Frontal cortex (tissue), 4 donors: ENCODE data around the gene BLTP2. TPM values are rescaled to one million over a fixed set of nuclear protein-coding genes. Genes with fewer than 3 reads are reported as not detected.
"Not testable (repeated sequence)": the region's sequence is repeated elsewhere in the genome, so short reads cannot be mapped to it uniquely, and the experiment has no call there.

Experiments
- DNase-seq, 2 donors: peaks; one replicate each; pipeline ENCODE4 v3.0.0; 2012; ENCODE audit warnings: low spot score in 2 of 2
- FAIRE-seq: peaks from 2 replicates; lab custom pipeline; 2012; peaks lifted over from hg19 to GRCh38; lab: Jason Lieb, UNC
- total RNA-seq: library from RNA; depleted of rRNA; stranded (reverse); fragments of >200 nt; gene quantifications from one replicate; pipeline ENCODE4 v1.2.3, GENCODE V29; 2014
- donor health status: control.
- donor health status: control.
- donor health status: control.

BLTP2 gene
- 81.9 TPM for total RNA-seq

GRCh38 chr17:28644787-28645575 is at the start of gene BLTP2:
Gene BLTP2, minus strand, starts transcription at chr17:28645158. Its CDS starts 102 bp downstream, at chr17:28645056.
- DNase-seq (peak; percentile 99), FAIRE-seq (no peak)

DNA sequence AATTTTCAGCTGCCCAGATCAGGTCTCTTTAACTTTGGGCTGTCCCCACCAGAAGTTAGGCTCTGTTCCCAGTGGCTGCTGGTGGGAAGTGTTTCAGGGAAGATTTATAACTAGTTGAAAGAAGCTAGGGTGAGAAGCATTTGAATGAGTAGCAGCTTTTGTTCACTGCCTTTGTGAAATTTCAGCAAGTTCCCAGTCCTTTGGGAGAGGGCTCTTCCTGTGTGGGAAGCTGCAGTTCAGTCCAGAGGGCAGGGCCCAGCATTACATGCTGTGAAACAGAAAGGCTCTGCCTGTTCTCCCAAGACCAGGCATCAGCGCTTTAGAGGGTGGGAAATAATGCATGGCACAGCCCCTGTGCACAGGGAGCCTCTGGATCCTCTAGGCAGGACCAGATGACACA is 48.9 kb upstream of the BLTP2 start:
- FAIRE-seq, result no peak

GRCh38 chr17:28689011-28689410 is 44.1 kb upstream of the BLTP2 start:
- DNase-seq (no peak), FAIRE-seq (no peak)

More for the DNA sequence above, 48.9 kb upstream of the BLTP2 start:
- no peak for DNase-seq

- no peak for DNase-seq
Observed at GRCh38 chr17:28688481-28688880, 43.5 kb upstream of the BLTP2 start.

DNA sequence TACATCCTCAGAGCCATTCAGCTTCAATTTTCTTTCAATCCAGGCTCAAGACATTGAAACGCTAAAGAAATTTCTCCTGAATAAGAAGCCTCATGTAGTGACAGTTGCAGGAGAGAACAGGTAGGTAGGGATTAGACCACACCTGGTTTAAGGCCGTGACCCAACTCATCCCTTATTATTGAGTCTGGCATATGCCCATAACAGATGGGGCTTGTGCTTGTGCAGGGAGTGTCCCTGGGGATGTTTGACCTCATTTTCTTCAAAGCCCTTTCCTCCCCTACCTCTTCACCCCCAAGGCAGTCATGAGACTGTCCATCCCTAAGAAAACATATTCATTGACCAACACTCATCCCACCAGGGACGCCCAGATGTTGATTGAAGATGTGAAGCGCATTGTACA is 41.3 kb upstream of the BLTP2 start:
- FAIRE-seq (no peak), DNase-seq (no peak)

More at GRCh38 chr17:28688481-28688880, 43.5 kb upstream of the BLTP2 start:
- no peak for FAIRE-seq

- FAIRE-seq, result no peak
- DNase-seq, result no peak
Observed at GRCh38 chr17:28685366-28685765, 40.4 kb upstream of the BLTP2 start.

- DNase-seq (peak; percentile 47 to 72), FAIRE-seq (no peak)
Observed at GRCh38 chr17:28684963-28685362, 40.0 kb upstream of the BLTP2 start.

GRCh38 chr17:28682655-28683054 is 37.7 kb upstream of the BLTP2 start:
- DNase-seq (no peak), FAIRE-seq (no peak)

DNA sequence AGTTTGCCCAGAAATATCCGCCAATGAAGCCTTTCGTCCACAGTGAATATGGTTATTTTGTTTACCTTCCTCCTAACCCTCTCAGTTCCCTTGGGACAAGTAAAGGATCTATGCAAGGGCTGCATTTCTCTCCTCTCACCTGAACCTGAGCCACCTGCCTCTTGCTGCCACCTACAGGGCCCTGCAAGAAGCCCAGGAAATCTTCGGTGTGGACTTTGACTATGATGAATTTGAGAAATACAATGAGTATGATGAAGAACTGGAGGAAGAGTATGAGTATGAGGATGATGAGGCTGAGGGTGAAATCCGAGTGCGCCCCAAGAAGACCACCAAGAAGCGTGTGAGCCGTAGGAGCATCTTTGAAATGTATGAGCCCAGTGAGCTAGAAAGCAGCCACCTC is 31.0 kb upstream of the BLTP2 start:
- FAIRE-seq (no peak), DNase-seq (no peak)

DNA sequence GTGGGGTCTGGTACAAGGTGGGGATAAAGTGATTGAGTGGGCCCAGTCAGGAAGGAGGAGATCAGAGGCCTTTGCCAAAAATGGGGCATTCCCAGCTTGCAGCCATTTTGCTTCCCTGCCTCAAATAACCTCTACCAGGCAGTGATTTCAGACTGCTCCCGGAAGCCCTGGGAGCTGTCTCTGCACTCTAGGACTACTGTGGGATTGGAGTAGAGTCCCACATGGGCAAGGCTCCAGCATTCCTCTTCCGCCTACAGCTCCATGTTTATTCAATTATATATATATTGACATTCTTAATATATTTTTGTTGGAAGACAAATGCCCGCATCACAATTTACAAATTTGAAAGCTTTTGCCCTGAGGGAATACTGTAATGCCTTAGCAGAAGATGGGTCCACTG is 30.5 kb upstream of the BLTP2 start:
- FAIRE-seq, result no peak

DNA sequence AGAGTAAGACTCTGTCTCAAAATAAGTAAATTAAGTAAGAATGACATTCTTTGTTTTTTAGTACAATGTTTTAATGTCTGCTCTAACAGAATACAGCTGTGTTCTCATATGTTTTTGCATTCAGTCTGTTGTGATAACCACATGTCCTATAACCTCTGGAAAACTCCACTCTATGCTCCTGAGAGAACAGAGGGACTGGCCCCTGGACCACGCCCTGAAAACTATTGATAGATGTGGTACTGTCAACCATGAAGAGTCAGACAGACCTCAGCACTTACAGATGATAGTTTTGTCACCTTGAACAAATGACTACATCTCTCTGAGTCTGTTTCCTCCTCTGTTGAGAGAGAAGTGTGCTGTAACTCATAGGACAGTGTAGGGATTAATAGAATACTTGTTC is 25.0 kb upstream of the BLTP2 start:
- DNase-seq, result no peak
- FAIRE-seq, result no peak

More for the DNA sequence above, 30.5 kb upstream of the BLTP2 start:
- DNase-seq, result no peak

GRCh38 chr17:28667870-28668269 is 22.9 kb upstream of the BLTP2 start:
- FAIRE-seq, result no peak
- DNase-seq, result no peak

DNA sequence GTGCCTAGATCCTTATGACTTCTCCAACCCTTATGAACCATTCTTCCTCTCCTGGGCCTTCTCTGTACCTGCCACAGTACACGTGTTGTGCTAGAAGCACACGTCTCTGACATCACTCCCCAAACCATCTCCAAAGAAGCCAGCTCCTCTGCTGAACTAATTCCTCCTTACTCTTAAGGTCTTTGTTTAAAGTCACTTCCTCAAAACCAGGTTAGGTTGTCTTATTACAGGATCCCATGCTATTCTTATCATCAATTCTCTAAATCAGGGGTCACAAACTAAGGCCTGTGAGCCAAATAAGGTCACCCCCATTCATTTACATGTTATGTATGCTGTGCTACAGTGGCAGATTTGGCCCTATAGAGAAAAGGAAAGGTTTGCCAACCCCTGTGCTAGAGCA is 21.0 kb upstream of the BLTP2 start:
- DNase-seq (no peak), FAIRE-seq (no peak)

GRCh38 chr17:28663723-28664122 is 18.8 kb upstream of the BLTP2 start:
- FAIRE-seq (no peak), DNase-seq (no peak)

DNA sequence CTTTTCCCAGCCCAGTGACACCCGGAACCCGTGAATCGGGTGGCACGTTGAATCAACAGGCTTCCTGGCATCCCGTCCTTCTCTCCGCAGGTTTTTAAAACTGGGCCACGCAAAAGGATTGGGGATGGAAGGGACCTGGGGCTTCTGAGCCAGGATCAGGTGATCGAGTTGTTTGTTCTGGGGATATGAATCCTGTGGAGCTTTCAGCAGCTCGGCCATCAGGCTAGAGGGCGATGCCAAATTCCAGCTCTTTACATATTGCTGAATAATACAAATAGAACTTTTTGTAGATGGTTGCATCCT is 17.5 kb upstream of the BLTP2 start:
- FAIRE-seq, result no peak
- DNase-seq, result no peak

- FAIRE-seq (no peak), DNase-seq (peak; percentile 91 to 94)
Observed at GRCh38 chr17:28661635-28662526, 16.9 kb upstream of the BLTP2 start, which contains the start of the genes SDF2 and SUPT6H. Gene SDF2, minus strand, starts transcription at chr17:28661906. Its CDS starts 30 bp downstream, at chr17:28661876. Gene SUPT6H, plus strand, starts transcription at chr17:28662205. Its CDS starts 11,197 bp downstream, at chr17:28673402.

DNA sequence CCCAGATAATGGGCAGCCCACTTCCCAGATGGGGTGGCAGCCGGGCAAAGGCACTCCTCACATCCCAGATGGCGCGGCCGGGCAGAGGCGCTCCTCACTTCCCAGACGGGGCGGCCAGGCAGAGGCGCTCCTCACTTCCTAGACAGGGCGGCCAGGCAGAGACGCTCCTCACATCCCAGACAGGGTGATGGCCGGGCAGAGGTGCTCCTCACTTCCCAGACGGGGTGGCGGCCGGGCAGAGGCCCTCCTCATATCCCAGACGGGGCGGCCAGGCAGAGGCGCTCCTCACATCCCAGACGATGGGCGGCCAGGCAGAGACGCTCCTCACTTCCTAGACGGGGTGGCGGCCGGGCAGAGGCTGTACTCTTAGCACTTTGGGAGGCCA is 14.5 kb upstream of the BLTP2 start:
- DNase-seq, FAIRE-seq: not testable (repeated sequence)

- not testable (repeated sequence) for DNase-seq, FAIRE-seq
Observed at GRCh38 chr17:28658766-28659496, 14.0 kb upstream of the BLTP2 start.

- not testable (repeated sequence) for DNase-seq, FAIRE-seq
Observed at GRCh38 chr17:28658342-28658741, 13.4 kb upstream of the BLTP2 start.

- FAIRE-seq, result no peak
- DNase-seq, result no peak
Observed at GRCh38 chr17:28657756-28658155, 12.8 kb upstream of the BLTP2 start.
